Measurements from ENCODE around the gene HACE1.

- TF ChIP-seq CTCF (IDR thresholded peaks at IDR 0.05) (peak; percentile 54 to 68 (median 58)), POLR2AphosphoS5 (IDR thresholded peaks at IDR 0.05) (no peak), EP300 (IDR thresholded peaks at IDR 0.05) (no peak)
These were observed 176.7 kb downstream of the HACE1 start for GRCh38 chr6:104682722-104683643.
